Mucosa of descending colon (tissue), 3 donors: ENCODE results near the gene CALR. TPM values are rescaled to one million over a fixed set of nuclear protein-coding genes. Genes with fewer than 3 reads are reported as not detected.

Experiments used
- ATAC-seq: fragments of 200-7000 bp; cut with Tn5 transposase; one replicate; pipeline ENCODE4 v1.9.1; 2020; ENCODE audit warnings: mild to moderate bottlenecking, moderate library complexity
- DNase-seq, 3 donors: peaks; one replicate each; pipeline ENCODE4 v3.0.0-alpha.2; 2020
- H3K36me3 ChIP-seq: fragments of 200-600 bp; one replicate; pipeline ENCODE4 v1.8.0; 2021; ENCODE audit warnings: low read depth, mild to moderate bottlenecking
- H3K4me1 ChIP-seq: fragments of 200-600 bp; one replicate; pipeline ENCODE4 v1.8.0; 2021; ENCODE audit warnings: low read depth, mild to moderate bottlenecking
- H3K4me3 ChIP-seq: fragments of 200-600 bp; one replicate; pipeline ENCODE4 v1.8.0; 2021; ENCODE audit warnings: mild to moderate bottlenecking
- H3K9me3 ChIP-seq: fragments of 200-600 bp; one replicate; pipeline ENCODE4 v1.8.0; 2021; ENCODE audit warnings: mild to moderate bottlenecking
- CTCF ChIP-seq: fragments of 200-600 bp; IDR thresholded peaks from one replicate; pipeline ENCODE4 v1.8.0; 2022; ENCODE audit warnings: antibody characterized with exemption, mild to moderate bottlenecking
- intact Hi-C, 2 donors: fragments of 100-400 bp; cut with DNase I in 1 of 2; cut with micrococcal nuclease in 1 of 2; formaldehyde crosslinking; loops; one replicate each; pipeline versions ENCODE4 v1.11.0 to v1.11.1; 2022; cut with DNase I, micrococcal nuclease
- total RNA-seq, 3 donors: library from RNA; stranded (reverse); fragmentation: NEBNext Ultra II Directional in 2 of 3; extraction: Animal tissue kit (Norgen Biotek cat#: 25700) in 2 of 3; gene quantifications; one replicate each; pipeline versions ENCODE4 v1.2.1 to v1.2.4, GENCODE V29; 2021 to 2023
- donor health status: DM: no; HTN: no; CAD: no; lungs with moderate emphysema.
- donor health status: DM: no; HTN: no; CAD: no.
- donor health status: DM: no; HTN: yes; CAD: no.

The CALR gene
- total RNA-seq, 3 donors from 2014 or later = 433 to 945 (median 637) TPM

GRCh38 chr19:12937093-12937926, 1.1 kb upstream of the CALR start:
- H3K4me1 ChIP-seq = peaks cover 27% of the 10 kb centered on the region
- intact Hi-C loops = no loop called here
- DNase-seq (peak in 1 of 3 donors; percentile 49), ATAC-seq (no peak)
- H3K4me3 ChIP-seq = no peak overlapping the region
- no peaks in the 10 kb centered on the region for H3K9me3 ChIP-seq
- no peaks in the 10 kb centered on the region for H3K36me3 ChIP-seq
- TF ChIP-seq CTCF = no peak

- Histone ChIP-seq H3K4me1 (peaks cover 25% of the 10 kb centered on the region), H3K36me3 (no peaks in the 10 kb centered on the region), H3K9me3 (no peaks in the 10 kb centered on the region), H3K4me3 (peak overlapping the region; percentile 98)
- TF ChIP-seq CTCF = no peak
- intact Hi-C loops = no loop called here
- ATAC-seq = peak; percentile 52
- peak in 2 of 3 donors; percentile 46 to 51 for DNase-seq
Measured at GRCh38 chr19:12938779-12939601, 581 bp downstream of the CALR start.

- ATAC-seq = no peak
- intact Hi-C loops = loop anchor here in 1 of 2 donors (10.0 kb wide), 1 partner anchor 55 kb away; the partner anchor contains the start of genes DNASE2 and KLF1
- peaks cover 25% of the 10 kb centered on the region for H3K4me1 ChIP-seq
- no peaks in the 10 kb centered on the region for H3K9me3 ChIP-seq
- H3K36me3 ChIP-seq = no peaks in the 10 kb centered on the region
- no peak overlapping the region for H3K4me3 ChIP-seq
- DNase-seq = no peak
- TF ChIP-seq CTCF = no peak
Measured at GRCh38 chr19:12939975-12940423, 1.6 kb downstream of the CALR start.

GRCh38 chr19:12940897-12941296, 2.5 kb downstream of the CALR start:
- intact Hi-C loops = loop anchor here in 1 of 2 donors (10.0 kb wide), 1 partner anchor 56 kb away; the partner anchor contains the start of genes DNASE2 and KLF1
- DNase-seq = no peak
- TF ChIP-seq CTCF = no peak
- Histone ChIP-seq H3K4me3 (no peak overlapping the region), H3K9me3 (no peaks in the 10 kb centered on the region), H3K36me3 (no peaks in the 10 kb centered on the region), H3K4me1 (peaks cover 25% of the 10 kb centered on the region)
- ATAC-seq = no peak

- TF ChIP-seq CTCF = no peak
- intact Hi-C loops = loop anchor here in 1 of 2 donors (10.0 kb wide), 1 partner anchor 59 kb away; the partner anchor contains the start of genes DNASE2 and KLF1
- peaks cover 4% of the 10 kb centered on the region for H3K36me3 ChIP-seq
Measured at GRCh38 chr19:12943437-12944044, 5.1 kb downstream of the CALR start.

More at GRCh38 chr19:12943437-12944044, 5.1 kb downstream of the CALR start:
- Histone ChIP-seq H3K4me3 (no peak overlapping the region), H3K4me1 (peaks cover 33% of the 10 kb centered on the region), H3K9me3 (no peaks in the 10 kb centered on the region)
- ATAC-seq (no peak), DNase-seq (no peak)
